Naive B cell (primary cell): ENCODE measurements around the gene CEMP1. TPM values are rescaled to one million over a fixed set of nuclear protein-coding genes. Genes with fewer than 3 reads are reported as not detected.

Experiments
- ATAC-seq, 2 donors: fragments of 150-1000 bp; cut with Tn5 transposase; 2 replicates each; pipeline ENCODE4 v1.10.0; 2021; ENCODE audit warnings: low read depth in 2 of 2, mild to moderate bottlenecking in 2 of 2, moderate library complexity in 2 of 2
- DNase-seq: peaks from one replicate; pipeline ENCODE4 v3.0.0; 2022
- H3K27ac Mint-ChIP-seq, 6 donors: one replicate each; pipeline ENCODE4 v1.8.0; 2020 to 2022; ENCODE audit warnings: mild to moderate bottlenecking in 6 of 6, mixed read lengths in 6 of 6, moderate library complexity in 5 of 6, inconsistent platforms in 2 of 6
- H3K27me3 Mint-ChIP-seq, 3 donors: one replicate each; pipeline ENCODE4 v1.8.0; 2021 to 2022; ENCODE audit warnings: mixed read lengths in 3 of 3, mild to moderate bottlenecking in 1 of 3
- H3K36me3 Mint-ChIP-seq, 2 donors: one replicate each; pipeline ENCODE4 v1.8.0; 2020 to 2022; ENCODE audit warnings: mixed read lengths in 2 of 2, inconsistent platforms in 1 of 2, mild to moderate bottlenecking in 1 of 2
- H3K4me1 Mint-ChIP-seq, 3 donors: one replicate each; pipeline ENCODE4 v1.8.0; 2020 to 2022; ENCODE audit warnings: mixed read lengths in 3 of 3, inconsistent platforms in 1 of 3, mild to moderate bottlenecking in 1 of 3, moderate library complexity in 1 of 3
- H3K4me3 Mint-ChIP-seq, 8 donors: one replicate each; pipeline ENCODE4 v1.8.0; 2020 to 2022; ENCODE audit warnings: mild to moderate bottlenecking in 8 of 8, mixed read lengths in 8 of 8, moderate library complexity in 8 of 8, inconsistent platforms in 2 of 8
- H3K9me3 Mint-ChIP-seq, 7 donors: one replicate each; pipeline ENCODE4 v1.8.0; 2020 to 2022; ENCODE audit warnings: mixed read lengths in 7 of 7, mild to moderate bottlenecking in 5 of 7, inconsistent platforms in 2 of 7, moderate library complexity in 1 of 7
- polyA plus RNA-seq, 6 donors: library from polyadenylated mRNA; unstranded; fragments of 300-500 nt; fragmentation: Illumina TruSeq; gene quantifications; one replicate each; pipeline ENCODE4 v1.2.3, GENCODE V29; 2021; ENCODE audit warnings: low read depth in 6 of 6

Gene CEMP1
- polyA plus RNA-seq, 6 donors from 2014 or later: 2.4 to 5.7 (median 3.5) TPM

- peaks cover 53 to 65% (median 61%) of the 10 kb centered on the region in 3 donors for H3K4me1 Mint-ChIP-seq
- peaks cover 0 to 3% (median 0%) of the 10 kb centered on the region in 7 donors for H3K9me3 Mint-ChIP-seq
- peak; percentile 91 for DNase-seq
- H3K27me3 Mint-ChIP-seq: no peaks in the 10 kb centered on the region
- peaks cover 7 to 20% of the 10 kb centered on the region in 2 donors for H3K36me3 Mint-ChIP-seq
- peak overlapping the region; percentile 82 to 99 (median 94) for H3K4me3 Mint-ChIP-seq
- ATAC-seq: peak; percentile 80 to 84
- H3K27ac Mint-ChIP-seq: peak overlapping the region; percentile 99 to 100 (median 99)
Measured at GRCh38 chr16:2520784-2521531, 10.2 kb downstream of the CEMP1 start.

GRCh38 chr16:2520097-2520783 lies 11.0 kb downstream of the CEMP1 start, which contains the start of gene AMDHD2:
Gene AMDHD2, plus strand, starts transcription at chr16:2520371. Its CDS starts 88 bp downstream, at chr16:2520459.
- H3K27ac Mint-ChIP-seq: peak within 1 kb of the TSS; percentile 99 to 100 (median 99)
- H3K4me3 Mint-ChIP-seq: peak within 1 kb of the TSS; percentile 82 to 99 (median 94)
- peak; percentile 60 to 64 for ATAC-seq
- peak; percentile 85 for DNase-seq
- H3K4me1 Mint-ChIP-seq: peaks cover 60 to 72% (median 69%) of the 10 kb centered on the region in 3 donors
- peaks cover 7 to 20% of the 10 kb centered on the region in 2 donors for H3K36me3 Mint-ChIP-seq
- H3K27me3 Mint-ChIP-seq: no peaks in the 10 kb centered on the region
- peaks cover 0 to 3% (median 0%) of the 10 kb centered on the region in 7 donors for H3K9me3 Mint-ChIP-seq

DNA sequence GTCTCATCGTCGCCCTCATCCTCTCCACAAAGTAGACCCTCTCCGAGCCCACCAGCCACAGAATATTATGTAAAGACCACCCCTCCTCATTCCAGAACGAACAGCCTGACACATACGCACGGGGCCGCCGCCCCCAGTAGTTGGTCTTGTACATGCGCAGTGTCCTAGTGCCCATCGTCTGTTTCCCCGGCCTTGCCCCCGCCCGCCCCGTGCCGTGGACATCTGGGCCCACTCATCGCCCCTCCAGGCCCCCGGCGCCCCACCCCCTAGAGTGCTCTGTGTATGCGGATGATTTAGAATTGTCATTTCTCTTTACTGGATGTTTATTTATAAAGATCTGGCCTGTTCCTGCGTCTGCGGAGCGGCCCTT lies 11.5 kb downstream of the CEMP1 start:
- H3K27ac Mint-ChIP-seq: peak overlapping the region; percentile 97 to 99 (median 99)
- DNase-seq: no peak
- peaks cover 0 to 3% (median 0%) of the 10 kb centered on the region in 7 donors for H3K9me3 Mint-ChIP-seq
- H3K27me3 Mint-ChIP-seq: no peaks in the 10 kb centered on the region
- peaks cover 5 to 20% of the 10 kb centered on the region in 2 donors for H3K36me3 Mint-ChIP-seq
- no peak for ATAC-seq
- H3K4me3 Mint-ChIP-seq: peak overlapping the region; percentile 77 to 99 (median 88)
- H3K4me1 Mint-ChIP-seq: peaks cover 61 to 77% (median 73%) of the 10 kb centered on the region in 3 donors

GRCh38 chr16:2518823-2519710 lies 12.1 kb downstream of the CEMP1 start:
- DNase-seq (no peak), ATAC-seq (no peak)
- Mint-ChIP-seq H3K4me3 (peak overlapping the region; percentile 66 to 99 (median 88)), H3K9me3 (peaks cover 0 to 3% (median 0%) of the 10 kb centered on the region in 7 donors), H3K27ac (peak overlapping the region; percentile 97 to 99 (median 99)), H3K27me3 (no peaks in the 10 kb centered on the region), H3K4me1 (peaks cover 56 to 74% (median 69%) of the 10 kb centered on the region in 3 donors), H3K36me3 (peaks cover 0 to 13% of the 10 kb centered on the region in 2 donors)

DNA sequence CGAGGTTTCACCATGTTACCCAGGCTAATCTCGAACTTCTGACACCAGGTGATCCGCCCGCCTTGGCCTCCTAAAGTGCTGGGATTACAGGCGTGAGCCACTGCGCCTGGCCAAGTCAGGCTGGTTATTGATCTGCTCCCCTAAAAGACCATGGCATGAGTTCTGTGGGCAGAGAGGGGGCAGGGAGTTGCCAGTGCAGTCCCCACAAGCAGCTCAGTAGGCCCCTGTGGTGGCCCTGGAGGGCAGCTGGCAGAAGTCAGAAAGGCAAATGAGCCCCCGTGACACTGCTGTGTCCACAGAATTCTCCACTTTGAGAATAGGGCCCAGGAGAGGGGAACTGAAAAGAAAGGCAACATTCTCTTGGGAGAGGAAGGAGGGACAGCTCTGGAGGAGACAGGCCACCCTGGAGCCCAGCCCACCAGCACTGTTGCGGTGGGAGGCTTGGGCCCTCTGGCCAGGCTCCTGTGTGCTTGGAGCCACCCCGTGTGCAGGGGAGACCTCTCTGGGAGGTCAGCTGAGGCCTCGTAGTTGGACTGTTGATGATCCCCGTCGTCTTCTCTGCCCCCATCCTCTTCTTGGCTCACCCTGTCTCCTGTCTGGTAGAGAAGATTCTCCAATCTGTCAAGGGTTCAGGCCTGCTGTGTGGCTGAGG lies 13.1 kb downstream of the CEMP1 start:
- Mint-ChIP-seq H3K27me3 (no peaks in the 10 kb centered on the region), H3K4me1 (peaks cover 51 to 72% (median 66%) of the 10 kb centered on the region in 3 donors), H3K9me3 (peaks cover 0 to 3% (median 0%) of the 10 kb centered on the region in 7 donors), H3K27ac (peak overlapping the region; percentile 30 to 99 (median 85)), H3K36me3 (peaks cover 0 to 9% of the 10 kb centered on the region in 2 donors), H3K4me3 (peak overlapping the region in 6 of 8 donors; percentile 53 to 99 (median 84))
- no peak for DNase-seq
- ATAC-seq: no peak

DNA sequence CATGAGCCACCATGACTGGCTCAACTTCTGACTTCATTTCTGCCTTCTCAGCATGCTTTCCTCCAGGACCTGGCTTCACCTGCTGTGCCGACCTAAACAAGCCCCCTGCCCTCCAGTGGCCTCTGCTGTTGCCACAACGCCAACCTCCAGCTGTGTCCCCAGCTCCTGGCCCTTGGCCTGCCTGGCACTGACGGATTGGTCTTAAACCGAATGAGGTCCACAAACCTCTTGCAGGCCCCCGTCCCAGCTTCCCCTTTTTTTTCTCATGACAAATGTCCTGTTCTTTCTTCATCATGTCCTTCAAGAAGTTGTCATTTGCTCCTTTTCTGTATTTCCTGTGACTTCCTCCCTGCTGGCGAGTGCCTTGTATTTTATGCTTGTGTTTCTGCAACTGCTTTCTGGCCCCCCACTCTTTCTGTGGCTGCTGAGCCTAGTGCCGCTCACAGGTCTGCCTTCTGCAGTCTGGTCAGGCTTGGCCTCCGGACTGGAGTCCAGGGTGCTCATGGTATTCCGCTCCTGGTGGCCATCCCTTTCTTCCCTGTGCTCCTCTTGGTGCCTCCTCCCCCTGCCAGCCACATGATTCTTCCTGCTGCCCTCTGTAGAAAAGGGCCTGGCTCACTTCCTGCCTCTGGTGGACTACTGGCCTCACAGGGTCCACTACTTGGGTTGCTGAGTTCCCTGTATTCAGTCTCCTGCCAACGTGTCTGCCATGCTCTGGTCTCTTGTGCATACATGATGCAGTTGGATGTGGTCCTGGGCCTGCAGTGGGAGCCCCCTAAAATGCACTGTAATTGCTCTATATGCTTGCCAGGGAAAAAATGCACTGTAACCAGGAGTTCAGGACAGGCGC lies 14.6 kb downstream of the CEMP1 start:
- H3K36me3 Mint-ChIP-seq: peaks cover 0 to 9% of the 10 kb centered on the region in 2 donors
- no peaks in the 10 kb centered on the region for H3K27me3 Mint-ChIP-seq
- peak overlapping the region; percentile 91 to 99 (median 98) for H3K27ac Mint-ChIP-seq
- DNase-seq: no peak
- no peak for ATAC-seq
- peaks cover 66 to 87% (median 75%) of the 10 kb centered on the region in 3 donors for H3K4me1 Mint-ChIP-seq
- H3K4me3 Mint-ChIP-seq: peak overlapping the region; percentile 90 to 99 (median 94)
- peaks cover 0 to 3% (median 0%) of the 10 kb centered on the region in 7 donors for H3K9me3 Mint-ChIP-seq

- Mint-ChIP-seq H3K4me1 (peaks cover 65 to 88% (median 78%) of the 10 kb centered on the region in 3 donors), H3K4me3 (peak overlapping the region; percentile 90 to 99 (median 94)), H3K9me3 (no peaks in the 10 kb centered on the region), H3K36me3 (peaks cover 0 to 9% of the 10 kb centered on the region in 2 donors), H3K27me3 (no peaks in the 10 kb centered on the region), H3K27ac (peak overlapping the region; percentile 97 to 99 (median 98))
- DNase-seq (no peak), ATAC-seq (no peak)
Measured at GRCh38 chr16:2515180-2515851, 15.9 kb downstream of the CEMP1 start.

- Mint-ChIP-seq H3K27ac (peak overlapping the region; percentile 97 to 99 (median 98)), H3K4me1 (peaks cover 66 to 89% (median 82%) of the 10 kb centered on the region in 3 donors), H3K27me3 (no peaks in the 10 kb centered on the region), H3K4me3 (peak overlapping the region; percentile 90 to 99 (median 94)), H3K36me3 (peaks cover 0 to 9% of the 10 kb centered on the region in 2 donors), H3K9me3 (no peaks in the 10 kb centered on the region)
- ATAC-seq: peak; percentile 3 to 4
- DNase-seq: no peak
Measured at GRCh38 chr16:2514333-2515179, 16.7 kb downstream of the CEMP1 start.

DNA sequence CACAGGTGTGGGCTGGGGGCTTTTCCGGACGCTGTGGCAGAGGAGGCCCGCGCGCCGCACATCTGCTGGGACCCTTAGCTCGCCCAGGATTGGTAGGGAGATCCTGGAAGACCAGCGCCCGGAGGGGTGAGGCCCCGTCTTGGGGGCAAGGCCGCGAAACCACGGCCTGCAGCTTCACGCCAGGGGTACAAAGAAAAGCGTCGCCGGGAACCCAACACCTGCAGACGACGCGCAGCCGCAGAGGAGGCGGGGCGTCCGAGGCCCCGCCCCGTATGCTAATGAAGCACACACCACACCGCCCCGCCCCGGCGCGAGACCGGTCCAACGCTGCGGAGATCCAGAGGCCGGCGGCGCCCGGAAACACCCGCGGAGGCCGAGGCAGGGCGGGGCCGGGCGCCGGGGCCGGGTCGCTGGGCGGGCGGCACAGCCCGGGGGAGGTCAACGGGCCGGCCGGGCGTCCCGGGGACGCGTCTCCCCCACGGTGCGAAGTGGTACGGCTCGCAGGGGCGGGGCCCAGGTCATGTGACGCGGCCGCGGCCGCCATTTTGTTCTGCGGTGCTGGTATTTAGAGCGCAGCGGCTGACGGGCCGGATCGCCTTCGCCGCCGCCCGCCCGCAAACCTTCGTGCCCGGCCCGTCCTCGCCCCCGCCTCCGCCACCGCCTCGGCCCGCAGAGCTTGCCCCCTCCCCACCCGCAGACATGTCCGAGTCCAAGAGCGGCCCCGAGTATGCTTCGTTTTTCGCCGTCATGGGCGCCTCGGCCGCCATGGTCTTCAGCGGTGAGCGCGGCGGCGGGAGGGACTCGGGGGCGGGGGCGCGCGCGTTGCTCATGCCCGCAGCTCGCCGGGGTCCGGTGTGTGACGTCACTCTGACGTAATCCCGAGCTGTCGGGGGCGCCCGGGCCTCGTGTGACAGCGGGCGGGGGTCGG lies 17.5 kb downstream of the CEMP1 start, which contains the start of gene ATP6V0C:
TSS of gene ATP6V0C (plus strand) at position 548 of the 928 bp plus-strand sequence. CDS start at position 700, 152 bp downstream.
- peak; percentile 76 for ATAC-seq

More for the DNA sequence above, 17.5 kb downstream of the CEMP1 start, which contains the start of gene ATP6V0C:
- peak within 1 kb of the TSS; percentile 90 to 99 (median 94) for H3K4me3 Mint-ChIP-seq
- peaks cover 60 to 88% (median 82%) of the 10 kb centered on the region in 3 donors for H3K4me1 Mint-ChIP-seq
- peak within 1 kb of the TSS; percentile 98 to 100 (median 99) for H3K27ac Mint-ChIP-seq
- no peaks in the 10 kb centered on the region for H3K27me3 Mint-ChIP-seq
- H3K36me3 Mint-ChIP-seq: peaks cover 0 to 9% of the 10 kb centered on the region in 2 donors
- no peaks in the 10 kb centered on the region for H3K9me3 Mint-ChIP-seq
- peak; percentile 96 for DNase-seq
